ENCODE results near the gene CHD1.

GRCh38 chr5:98906756-98907355 is 22.0 kb downstream of the CHD1 start:
- TF ChIP-seq CTCF (IDR thresholded peaks at IDR 0.05) = no peak
- no peak for TF ChIP-seq POLR2A (IDR thresholded peaks at IDR 0.05; ENCODE audit: low read depth)
- no peak for TF ChIP-seq POLR2AphosphoS5 (IDR thresholded peaks at IDR 0.05)

All from esophagus muscularis mucosa (tissue), 3 donors.